GM04504 (cell line): ENCODE measurements around the gene ARID1B.

ENCODE experiments used
- DNase-seq: peaks from one replicate; pipeline ENCODE4 v3.0.0-alpha.2; 2012; ENCODE audit warnings: low read depth

Gene ARID1B

GRCh38 chr6:156906451-156906850 is 129.3 kb downstream of the ARID1B start:
- DNase-seq: no peak

GRCh38 chr6:156909212-156910010 is 132.2 kb downstream of the ARID1B start:
- no peak for DNase-seq

- no peak for DNase-seq
Observed at GRCh38 chr6:156910011-156910334, 132.8 kb downstream of the ARID1B start.

GRCh38 chr6:156910938-156911337 is 133.8 kb downstream of the ARID1B start:
- DNase-seq: no peak

DNA sequence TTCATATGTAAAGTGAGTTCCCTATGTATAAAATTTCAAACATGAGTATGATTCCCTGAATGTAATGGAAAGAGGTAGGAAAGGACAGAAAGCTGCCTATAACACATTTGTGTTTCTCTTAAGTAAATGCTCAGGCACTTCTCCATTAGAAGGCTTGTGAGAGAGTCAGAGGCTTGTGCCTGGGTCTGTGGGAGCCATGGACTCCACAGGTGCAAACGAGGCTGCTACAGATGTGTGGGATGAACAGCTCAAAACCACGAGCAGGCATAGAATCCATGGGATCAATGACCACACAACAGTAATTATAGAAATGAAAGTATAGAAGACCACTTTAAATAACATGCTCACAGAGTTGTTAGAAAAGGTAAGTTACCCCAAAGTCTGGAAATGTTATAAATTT is 134.4 kb downstream of the ARID1B start:
- DNase-seq: no peak

DNA sequence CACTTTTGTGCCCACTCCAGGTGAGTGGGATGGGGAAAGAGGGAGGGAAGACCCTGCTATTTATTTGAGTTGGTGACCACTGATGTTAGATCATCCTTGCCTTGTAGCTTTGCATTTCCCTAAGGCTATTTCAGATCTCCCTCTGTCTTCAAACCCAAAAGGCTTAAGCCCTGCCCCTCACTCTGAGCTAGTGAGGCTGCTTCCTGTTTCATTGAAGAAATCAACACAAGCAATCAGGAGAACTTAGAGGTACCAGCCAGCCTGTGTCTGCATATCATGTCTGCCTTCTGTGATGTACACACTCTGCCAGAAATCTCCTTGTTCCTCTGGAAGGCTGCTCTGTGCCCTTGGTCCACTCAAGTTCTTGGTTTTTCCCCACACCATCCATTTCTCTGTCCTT is 135.3 kb downstream of the ARID1B start:
- DNase-seq: no peak

GRCh38 chr6:156914181-156914580 is 137.0 kb downstream of the ARID1B start:
- no peak for DNase-seq

DNA sequence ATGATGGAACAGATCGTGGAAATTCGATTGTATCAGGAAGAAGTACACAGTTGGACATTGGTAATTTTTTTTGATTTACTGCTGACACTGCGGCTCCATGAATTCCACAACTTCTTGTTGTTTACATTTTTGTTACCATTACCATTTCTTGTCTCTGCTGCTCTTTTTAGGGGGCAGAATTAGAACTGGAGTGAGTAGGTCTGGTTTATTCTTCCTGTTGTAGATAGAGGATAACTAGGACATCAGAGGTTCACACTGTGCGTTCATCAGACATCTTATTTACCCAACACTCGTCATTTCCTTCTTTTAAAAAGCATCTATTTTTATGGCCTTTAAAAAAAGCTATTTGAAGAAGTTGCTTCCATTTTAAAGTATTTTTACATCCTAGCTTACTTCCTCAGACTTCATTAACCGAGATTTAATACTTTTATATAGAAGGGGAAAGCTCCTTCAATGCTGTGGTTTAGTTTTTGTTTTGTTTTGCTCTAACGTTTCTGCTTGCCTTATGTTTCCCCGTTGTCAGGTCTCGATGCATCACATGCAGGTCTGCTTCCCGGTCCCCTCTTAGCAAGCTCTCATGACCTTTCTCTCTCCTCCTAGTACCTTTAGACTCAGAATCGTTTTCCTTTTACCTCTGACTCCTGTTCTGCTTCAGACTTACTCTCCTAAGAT is 139.1 kb downstream of the ARID1B start:
- no peak for DNase-seq

GRCh38 chr6:156917213-156917612 is 140.0 kb downstream of the ARID1B start:
- DNase-seq: no peak

GRCh38 chr6:156918647-156919046 is 141.5 kb downstream of the ARID1B start:
- DNase-seq: no peak

- DNase-seq: no peak
Observed at GRCh38 chr6:156919370-156919769, 142.2 kb downstream of the ARID1B start.

DNA sequence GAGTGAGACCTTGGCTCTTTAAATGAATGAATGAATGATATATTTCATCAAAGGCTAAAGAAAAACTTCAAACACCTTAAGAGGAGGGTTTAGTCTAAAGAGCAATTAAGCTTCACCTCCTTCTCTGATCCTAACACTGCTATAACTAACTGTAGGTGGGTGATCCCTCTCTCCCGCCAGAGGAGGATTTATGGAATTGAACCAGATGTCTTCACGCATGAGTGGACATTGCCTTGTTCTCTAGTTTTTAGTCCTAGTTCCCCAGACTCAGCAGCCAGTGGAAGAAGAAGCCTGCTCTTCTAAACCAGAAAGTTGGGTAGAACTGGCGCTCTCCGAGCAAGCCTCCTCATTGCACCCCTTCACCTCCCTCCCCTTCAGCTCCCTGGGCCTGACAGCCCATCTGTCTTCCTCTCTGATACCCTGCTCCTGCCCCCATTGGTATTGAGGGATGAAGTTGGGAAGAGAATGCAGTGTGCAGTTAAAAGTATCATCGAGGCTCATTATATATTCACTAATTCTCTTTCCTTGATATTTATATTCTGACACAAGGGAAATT is 142.7 kb downstream of the ARID1B start:
- DNase-seq: no peak

DNA sequence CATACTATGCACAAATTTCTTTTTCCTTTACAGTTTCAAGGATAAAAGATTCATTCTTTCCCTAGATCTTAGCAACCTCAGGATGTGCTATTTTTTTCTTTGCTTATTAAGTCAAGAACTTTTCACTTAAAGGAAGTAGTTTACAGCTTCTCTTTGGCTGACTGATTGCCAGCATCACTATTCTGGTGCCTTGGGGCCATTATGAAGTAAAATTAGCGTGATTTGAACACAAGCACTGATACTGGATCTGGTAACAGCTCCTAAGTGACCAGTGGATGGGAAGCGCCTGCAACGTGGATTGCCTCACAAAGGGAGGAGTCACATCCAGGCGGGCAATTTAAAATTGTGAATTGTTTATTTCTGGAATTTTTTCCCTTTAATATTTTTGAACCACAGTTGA is 147.1 kb downstream of the ARID1B start:
- DNase-seq: no peak

DNA sequence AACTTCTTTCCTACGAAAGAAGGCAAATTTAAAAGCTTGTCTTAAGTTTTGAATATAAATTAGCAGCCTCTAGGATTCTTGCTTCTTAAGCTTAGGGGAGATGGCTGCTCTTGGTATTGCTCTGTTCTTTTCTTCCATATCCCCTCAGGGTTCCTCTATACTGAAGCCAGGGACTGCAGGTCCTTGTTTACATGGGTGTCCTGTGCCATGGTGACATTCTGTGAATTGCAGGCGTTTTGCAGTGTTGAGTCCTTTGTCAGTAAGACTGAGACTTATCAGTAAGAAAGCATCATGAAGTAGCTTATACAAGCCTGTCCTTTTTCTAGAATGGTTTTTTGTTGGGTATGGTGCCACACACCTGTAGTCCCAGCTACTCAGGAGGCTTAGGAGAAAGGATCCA is 147.8 kb downstream of the ARID1B start:
- no peak for DNase-seq

- no peak for DNase-seq
Observed at GRCh38 chr6:156925718-156926607, 148.8 kb downstream of the ARID1B start.

DNA sequence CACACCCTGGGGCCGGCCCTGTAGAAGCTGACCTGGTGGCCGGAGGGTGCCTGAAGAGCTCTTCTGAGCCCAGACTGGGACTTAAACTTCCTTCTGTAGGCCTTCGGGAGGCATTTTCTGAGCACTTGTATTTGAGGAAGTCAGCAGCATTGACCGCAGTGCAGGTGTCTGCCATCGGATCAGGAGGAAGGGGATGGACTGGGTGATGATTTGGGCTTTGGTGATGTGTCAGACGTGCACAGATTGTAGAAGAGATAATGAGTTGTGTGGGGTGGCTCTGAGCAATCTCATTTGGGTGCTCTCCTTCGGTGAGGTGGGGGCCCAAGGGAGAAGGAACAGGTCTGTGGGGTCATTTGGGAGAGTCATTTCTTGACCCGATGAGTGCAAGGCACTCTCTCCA is 150.9 kb downstream of the ARID1B start:
- no peak for DNase-seq

- no peak for DNase-seq
Observed at GRCh38 chr6:156928972-156929371, 151.8 kb downstream of the ARID1B start.

DNA sequence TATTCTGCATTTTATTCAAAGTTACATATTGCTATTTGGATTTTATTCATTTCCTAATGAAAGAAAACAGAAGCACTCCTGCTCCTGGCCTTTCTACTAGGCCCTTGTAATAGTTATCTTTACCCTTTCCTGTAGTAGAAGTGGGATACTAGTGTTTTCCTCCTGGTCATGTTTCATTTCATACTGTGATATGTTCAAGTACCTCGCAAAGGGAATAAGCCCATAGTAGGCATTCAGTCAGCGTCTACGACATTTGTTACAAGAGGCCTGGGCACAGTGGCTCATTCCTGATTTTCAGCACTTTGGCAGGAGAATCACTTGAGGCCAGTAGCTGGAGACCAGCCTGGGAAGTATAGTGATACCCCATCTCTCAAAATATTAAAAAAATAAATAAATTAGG is 154.1 kb downstream of the ARID1B start:
- DNase-seq: no peak

- no peak for DNase-seq
Observed at GRCh38 chr6:156933201-156934068, 156.3 kb downstream of the ARID1B start.

GRCh38 chr6:156934069-156934460 is 156.9 kb downstream of the ARID1B start:
- DNase-seq: no peak

GRCh38 chr6:156935000-156935399 is 157.8 kb downstream of the ARID1B start:
- no peak for DNase-seq

DNA sequence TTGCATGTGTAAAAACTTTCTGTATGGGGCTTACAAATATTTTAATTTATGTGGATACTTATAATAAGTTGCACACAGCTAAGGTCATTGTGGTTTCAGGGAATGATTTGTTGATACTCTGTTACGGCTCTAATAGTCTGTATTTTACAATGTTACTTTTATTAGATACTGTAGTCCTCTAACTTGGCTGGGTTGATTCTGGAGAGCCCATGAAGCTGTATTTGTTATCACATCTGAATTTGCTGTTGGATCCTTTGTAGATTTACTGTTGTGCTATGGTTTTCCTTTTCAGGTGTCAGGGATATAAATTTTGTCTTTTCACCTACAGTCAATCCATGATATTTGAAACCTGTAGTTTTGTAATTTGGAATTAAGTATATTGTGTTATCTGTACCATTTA is 161.0 kb downstream of the ARID1B start:
- no peak for DNase-seq
